COLO829 (cell line): ENCODE data around the gene ADGRL3.
"Not testable (repeated sequence)": the region's sequence is repeated elsewhere in the genome, so short reads cannot be mapped to it uniquely, and the experiment has no call there.

ENCODE experiments used
- DNase-seq: peaks from one replicate; pipeline ENCODE4 v3.0.0; 2012; ENCODE audit warnings: low spot score

ADGRL3 gene

GRCh38 chr4:61350932-61351331 is 150.8 kb downstream of the ADGRL3 start:
- DNase-seq, result no peak

DNA sequence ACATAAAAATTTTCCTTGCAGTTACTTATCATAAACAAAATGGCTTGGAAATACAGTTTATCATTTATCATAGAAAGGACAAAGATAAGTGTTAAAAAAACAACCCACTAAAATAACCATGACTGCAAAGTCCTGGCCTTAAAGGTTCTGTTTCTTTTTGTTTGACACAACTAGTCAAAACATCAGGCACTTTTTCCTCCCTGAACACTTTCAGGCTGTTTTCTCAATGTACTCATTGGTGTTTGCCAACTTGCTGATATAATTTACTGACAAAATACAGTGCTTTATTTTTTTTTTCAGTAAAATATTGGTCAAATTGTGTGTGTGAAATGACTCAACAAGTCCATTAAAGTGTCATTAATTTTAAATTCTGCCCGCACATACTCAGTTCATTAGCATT is 156.6 kb downstream of the ADGRL3 start:
- DNase-seq, result no peak

DNA sequence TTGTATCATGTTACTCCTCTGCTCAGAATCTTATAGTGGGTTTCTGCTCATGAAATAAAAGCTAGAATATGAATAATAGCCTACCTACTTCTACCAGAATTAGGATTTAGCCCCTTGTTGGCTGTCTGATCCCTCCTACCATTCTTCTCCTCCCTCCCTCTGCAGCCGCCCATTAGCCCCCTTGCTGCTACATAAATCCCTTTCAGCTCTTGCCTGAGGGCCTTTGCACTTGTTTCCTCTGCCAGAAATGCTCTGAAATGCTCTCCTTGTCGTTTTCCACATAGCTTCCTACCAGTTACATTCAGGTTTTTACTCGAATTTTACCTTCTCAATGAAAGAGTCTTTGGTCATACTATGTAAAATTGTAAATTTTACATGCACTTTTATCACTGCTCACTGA is 159.2 kb downstream of the ADGRL3 start:
- no peak for DNase-seq

DNA sequence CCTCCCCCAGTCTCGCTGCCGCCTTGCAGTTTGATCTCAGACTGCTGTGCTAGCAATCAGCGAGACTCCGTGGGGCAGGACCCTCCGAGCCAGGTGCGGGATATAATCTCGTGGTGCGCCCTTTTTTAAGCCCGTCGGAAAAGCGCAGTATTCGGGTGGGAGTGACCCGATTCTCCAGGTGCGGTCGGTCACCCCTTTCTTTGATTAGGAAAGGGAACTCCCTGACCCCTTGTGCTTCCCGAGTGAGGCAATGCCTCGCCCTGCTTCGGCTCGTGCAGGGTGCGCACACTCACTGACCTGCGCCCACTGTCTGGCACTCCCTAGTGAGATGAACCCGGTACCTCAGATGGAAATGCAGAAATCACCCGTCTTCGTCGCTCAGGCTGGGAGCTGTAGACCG is 172.7 kb downstream of the ADGRL3 start:
- DNase-seq, result not testable (repeated sequence)

- no peak for DNase-seq
These were observed 173.8 kb downstream of the ADGRL3 start for GRCh38 chr4:61373901-61374440.

DNA sequence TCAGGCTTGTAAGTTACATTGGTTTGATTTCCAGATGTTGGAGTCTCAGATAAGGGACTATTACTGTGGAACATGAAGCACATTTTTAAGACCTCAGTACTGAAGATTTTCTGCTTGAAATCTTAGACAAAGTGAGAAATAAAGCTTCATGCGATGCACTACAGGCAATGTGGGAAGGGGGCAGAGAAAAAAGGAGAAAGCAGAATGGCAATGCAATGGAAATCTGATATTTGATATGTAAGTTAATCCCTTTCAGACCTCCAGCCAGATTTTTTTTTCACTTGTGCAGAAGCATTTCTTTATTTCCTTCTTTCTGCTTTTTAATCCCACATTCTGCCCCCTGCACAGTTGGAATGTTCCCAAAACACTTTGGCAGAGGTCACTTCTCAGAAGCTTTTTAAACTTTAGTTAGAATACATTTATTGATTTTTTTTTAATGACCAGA is 174.3 kb downstream of the ADGRL3 start:
- no peak for DNase-seq

GRCh38 chr4:61375301-61375700 is 175.2 kb downstream of the ADGRL3 start:
- DNase-seq, result no peak

GRCh38 chr4:61376301-61376700 is 176.2 kb downstream of the ADGRL3 start:
- DNase-seq, result no peak

DNA sequence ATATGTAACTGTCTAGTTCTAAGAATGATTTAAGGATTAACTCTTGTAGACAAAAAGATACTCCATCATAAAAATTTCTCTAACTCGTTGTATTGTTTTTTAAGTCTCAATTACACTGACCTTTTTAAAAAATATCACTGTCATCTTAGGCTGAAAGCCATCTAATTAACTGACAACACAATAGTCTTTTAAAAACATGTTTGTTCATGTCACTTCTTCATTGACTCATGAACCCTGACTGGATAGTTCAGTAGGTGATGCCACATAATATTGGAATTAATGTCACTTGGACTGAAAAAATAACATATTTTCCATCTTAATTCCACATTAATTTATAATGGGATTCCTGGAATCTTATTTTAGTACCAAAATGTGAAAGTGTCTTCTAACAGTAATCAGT is 179.3 kb downstream of the ADGRL3 start:
- DNase-seq, result no peak

GRCh38 chr4:61380865-61381264 is 180.7 kb downstream of the ADGRL3 start:
- DNase-seq, result no peak

- no peak for DNase-seq
These were observed 185.1 kb downstream of the ADGRL3 start for GRCh38 chr4:61385256-61385655.

DNA sequence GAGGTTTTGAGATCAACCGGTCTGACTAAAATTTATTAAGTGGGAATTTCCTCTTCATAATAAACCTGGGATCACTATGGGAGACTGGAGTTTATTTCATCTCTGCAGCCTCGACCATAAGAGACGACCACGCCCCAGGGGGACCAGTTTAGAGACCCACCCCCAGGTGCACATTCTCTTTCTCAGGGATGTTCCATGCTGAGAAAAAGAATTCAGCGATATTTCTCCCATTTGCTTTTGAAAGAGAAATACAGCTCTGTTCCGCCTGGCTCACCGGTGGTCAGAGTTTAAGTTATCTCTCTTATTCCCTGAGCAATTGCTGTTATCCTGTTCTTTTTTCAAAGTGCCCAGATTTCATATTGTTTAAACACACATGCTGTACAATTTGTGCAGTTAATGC is 187.2 kb downstream of the ADGRL3 start:
- DNase-seq, result not testable (repeated sequence)

DNA sequence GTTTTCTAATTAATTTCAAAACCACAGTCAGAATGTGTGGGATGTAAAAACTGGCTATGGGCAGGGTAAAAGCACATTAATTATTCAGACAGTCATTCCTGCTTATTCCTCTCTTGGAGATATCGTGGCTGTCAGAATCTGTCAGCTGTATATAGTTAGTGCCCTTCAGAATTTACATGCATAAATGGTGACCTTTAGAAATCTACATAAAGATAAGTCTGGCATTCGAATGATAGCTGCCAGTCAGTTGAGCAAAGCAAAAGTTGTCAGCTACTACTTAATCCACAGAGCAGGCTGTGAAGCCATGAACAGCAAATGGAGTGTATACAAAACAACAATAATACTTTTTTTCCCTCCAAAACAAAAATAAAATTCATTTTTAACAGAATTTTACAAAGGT is 189.5 kb downstream of the ADGRL3 start:
- no peak for DNase-seq

- DNase-seq, result no peak
These were observed 195.6 kb downstream of the ADGRL3 start for GRCh38 chr4:61395754-61396153.

- no peak for DNase-seq
These were observed 197.0 kb downstream of the ADGRL3 start for GRCh38 chr4:61397174-61397573.

DNA sequence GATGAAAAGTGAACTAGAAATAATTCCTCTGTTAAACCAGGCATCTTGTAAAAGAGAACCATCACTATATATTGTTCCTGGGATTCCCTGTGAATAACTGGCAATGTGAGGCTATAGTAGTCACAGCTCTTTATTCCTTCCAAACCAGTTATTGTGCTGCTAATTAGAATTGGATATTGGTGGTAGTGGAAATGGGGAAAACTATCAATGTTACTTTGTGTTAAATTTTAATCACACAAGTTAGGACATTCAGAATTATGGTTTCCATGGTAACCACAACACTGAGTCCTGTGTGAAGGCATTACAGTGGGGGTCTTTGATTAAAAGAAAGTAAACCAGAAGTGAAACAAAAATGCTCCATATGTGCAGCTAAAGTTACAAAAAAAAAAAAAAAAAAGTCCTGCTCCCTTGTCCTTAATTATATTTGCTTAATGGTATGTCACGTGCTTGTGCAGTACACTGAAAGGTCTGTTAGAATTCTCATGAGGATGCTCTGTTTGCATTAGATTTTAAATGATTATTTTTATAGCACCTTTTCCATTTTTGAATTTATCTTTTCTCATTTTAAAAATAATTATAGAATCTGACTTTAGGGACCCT is 200.4 kb downstream of the ADGRL3 start:
- DNase-seq, result peak; percentile 58

GRCh38 chr4:61401771-61402170 is 201.6 kb downstream of the ADGRL3 start:
- no peak for DNase-seq

DNA sequence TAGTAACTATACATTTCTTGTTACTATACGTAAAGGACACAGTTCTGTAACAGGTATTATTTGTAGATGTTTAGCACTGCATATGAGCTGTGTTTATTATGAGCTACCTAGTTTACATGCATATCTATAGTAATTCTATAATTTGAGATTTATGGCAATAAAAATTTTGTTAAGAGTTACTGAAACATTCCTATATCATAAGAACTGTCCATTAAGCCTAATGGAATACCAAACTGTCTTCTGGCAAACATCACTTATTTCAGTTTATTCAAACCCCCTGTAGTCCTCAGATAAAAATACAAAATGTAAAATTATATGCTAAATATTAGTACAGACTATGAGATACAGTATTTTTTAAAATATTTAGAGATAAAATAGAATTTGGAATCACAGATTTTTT is 205.2 kb downstream of the ADGRL3 start:
- DNase-seq, result no peak

DNA sequence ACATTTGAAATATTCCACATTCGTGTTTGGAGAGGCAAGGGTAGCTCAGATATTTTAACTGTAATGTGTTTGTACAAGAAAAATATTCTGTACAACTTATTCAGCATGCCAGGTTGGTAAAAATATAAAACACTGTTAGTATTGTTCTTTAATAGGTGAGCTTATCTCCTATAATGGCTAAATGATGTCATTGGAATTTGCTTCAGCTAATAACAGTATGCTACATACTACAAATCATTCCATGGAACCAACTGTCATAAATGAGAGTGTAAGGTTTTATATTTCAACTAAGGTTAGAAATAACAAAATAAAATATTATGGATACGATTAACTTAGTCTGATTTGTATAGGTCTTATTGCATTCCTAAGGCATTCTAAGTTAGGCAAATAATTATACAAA is 206.6 kb downstream of the ADGRL3 start:
- DNase-seq, result no peak

- no peak for DNase-seq
These were observed 207.8 kb downstream of the ADGRL3 start for GRCh38 chr4:61407642-61408618.

DNA sequence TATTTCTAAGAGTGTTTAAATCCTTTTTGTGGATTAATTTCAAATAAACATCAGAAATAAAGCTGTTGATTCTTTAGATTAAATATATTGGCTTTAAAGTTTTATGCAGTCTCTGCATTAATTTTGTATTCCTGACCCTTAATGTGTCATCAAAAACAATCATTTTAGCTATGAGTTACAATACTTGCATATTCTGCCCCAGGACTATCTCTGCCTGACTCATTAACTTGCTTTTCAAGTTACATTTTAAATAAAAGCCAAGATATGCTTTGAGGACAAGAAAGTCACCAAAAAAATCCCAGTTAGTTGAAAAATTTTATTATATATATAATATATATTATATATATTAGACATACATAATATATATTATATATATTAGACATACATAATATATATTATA is 208.7 kb downstream of the ADGRL3 start:
- DNase-seq, result no peak

DNA sequence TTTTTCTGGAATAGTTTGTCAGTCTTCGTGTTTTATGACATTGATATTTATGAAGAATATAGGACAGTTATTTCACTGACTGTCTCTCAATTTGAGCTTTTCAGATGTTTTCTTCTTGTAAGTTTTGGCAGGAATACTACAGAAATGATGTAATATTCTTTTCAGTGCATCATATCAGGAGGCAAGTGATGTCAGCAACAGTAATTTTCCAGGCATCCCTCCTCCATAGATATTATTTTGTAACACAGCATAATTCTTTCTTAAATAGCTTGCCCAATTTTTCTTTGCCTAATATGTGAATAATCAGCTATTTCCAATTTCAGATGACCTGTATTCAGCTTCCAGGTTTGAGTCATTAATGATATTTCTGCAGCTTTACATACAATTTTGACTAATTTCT is 211.1 kb downstream of the ADGRL3 start:
- DNase-seq, result no peak

- DNase-seq, result no peak
These were observed 225.2 kb downstream of the ADGRL3 start for GRCh38 chr4:61425315-61425714.
